GM12865 (cell line): ENCODE measurements around the gene MEGF9.
"Not testable (repeated sequence)": the region's sequence is repeated elsewhere in the genome, so short reads cannot be mapped to it uniquely, and the experiment has no call there.

ENCODE experiments used
- DNase-seq: peaks from one replicate; pipeline ENCODE4 v3.0.0; 2010; ENCODE audit warnings: low read depth
- H3K4me3 ChIP-seq: 2 replicates; pipeline ENCODE4 v1.5.1; 2011; ENCODE audit warnings: mild to moderate bottlenecking, low read depth, low read length, control low read depth
- TF ChIP-seq, protein P1 (sequence below): IDR thresholded peaks from 2 replicates; pipeline ENCODE4 v1.5.1; 2011; ENCODE audit warnings: low read length, control low read depth, low read depth, inconsistent platforms; ENCODE audit not compliant: insufficient read depth; ENCODE audit errors: missing control alignments

Gene MEGF9

GRCh38 chr9:120562861-120563443 lies 151.3 kb downstream of the MEGF9 start:
- TF ChIP-seq, protein P1, sequence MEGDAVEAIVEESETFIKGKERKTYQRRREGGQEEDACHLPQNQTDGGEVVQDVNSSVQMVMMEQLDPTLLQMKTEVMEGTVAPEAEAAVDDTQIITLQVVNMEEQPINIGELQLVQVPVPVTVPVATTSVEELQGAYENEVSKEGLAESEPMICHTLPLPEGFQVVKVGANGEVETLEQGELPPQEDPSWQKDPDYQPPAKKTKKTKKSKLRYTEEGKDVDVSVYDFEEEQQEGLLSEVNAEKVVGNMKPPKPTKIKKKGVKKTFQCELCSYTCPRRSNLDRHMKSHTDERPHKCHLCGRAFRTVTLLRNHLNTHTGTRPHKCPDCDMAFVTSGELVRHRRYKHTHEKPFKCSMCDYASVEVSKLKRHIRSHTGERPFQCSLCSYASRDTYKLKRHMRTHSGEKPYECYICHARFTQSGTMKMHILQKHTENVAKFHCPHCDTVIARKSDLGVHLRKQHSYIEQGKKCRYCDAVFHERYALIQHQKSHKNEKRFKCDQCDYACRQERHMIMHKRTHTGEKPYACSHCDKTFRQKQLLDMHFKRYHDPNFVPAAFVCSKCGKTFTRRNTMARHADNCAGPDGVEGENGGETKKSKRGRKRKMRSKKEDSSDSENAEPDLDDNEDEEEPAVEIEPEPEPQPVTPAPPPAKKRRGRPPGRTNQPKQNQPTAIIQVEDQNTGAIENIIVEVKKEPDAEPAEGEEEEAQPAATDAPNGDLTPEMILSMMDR = no peak
- no peak for DNase-seq
- H3K4me3 ChIP-seq = no peak overlapping the region

GRCh38 chr9:120561709-120562108 lies 152.6 kb downstream of the MEGF9 start:
- TF ChIP-seq, protein P1 = no peak
- DNase-seq = no peak
- no peak overlapping the region for H3K4me3 ChIP-seq

GRCh38 chr9:120559546-120559945 lies 154.7 kb downstream of the MEGF9 start:
- H3K4me3 ChIP-seq = no peak overlapping the region
- no peak for DNase-seq
- TF ChIP-seq, protein P1 = no peak

DNA sequence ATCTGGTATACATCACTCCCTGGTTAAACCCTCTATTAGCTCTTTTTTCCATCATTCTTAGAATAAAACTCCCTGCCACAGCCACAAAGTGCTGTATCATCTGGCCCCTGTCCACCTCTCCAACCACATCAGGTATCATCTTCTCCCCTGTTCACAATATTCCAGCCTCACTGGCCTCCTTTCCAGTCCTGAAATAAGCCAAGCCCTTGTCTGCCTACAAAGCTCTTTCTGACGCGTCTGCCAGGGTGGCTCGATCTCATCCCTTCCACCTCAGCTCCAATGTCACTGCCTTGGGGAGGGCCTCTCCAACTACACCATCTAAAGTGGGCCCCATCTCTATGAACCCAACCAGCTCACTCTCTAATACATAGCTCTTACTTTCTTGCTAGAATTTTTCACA lies 155.8 kb downstream of the MEGF9 start:
- DNase-seq = no peak
- TF ChIP-seq, protein P1 = no peak
- H3K4me3 ChIP-seq = no peak overlapping the region

GRCh38 chr9:120557205-120557604 lies 157.1 kb downstream of the MEGF9 start:
- TF ChIP-seq, protein P1 = no peak
- H3K4me3 ChIP-seq = no peak overlapping the region
- DNase-seq = no peak

DNA sequence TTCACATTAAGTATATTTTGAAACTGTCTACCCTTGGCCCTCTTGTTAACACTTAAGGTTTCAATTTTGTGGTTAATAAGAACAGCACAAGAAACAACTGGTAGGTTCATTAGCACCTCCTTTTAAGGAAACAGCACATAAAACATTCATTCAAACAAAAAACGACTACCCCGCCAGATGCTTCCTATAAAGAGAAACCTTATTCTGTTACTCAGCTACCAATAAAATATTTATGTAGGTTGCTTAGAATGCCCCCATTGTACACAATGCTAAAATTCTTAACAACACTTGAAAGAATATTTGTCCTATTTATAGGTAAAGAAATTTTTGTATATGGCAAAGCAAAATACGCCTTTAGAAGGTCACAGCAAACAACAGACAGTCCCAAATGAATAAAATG lies 157.5 kb downstream of the MEGF9 start:
- no peak overlapping the region for H3K4me3 ChIP-seq
- TF ChIP-seq, protein P1 = no peak

DNA sequence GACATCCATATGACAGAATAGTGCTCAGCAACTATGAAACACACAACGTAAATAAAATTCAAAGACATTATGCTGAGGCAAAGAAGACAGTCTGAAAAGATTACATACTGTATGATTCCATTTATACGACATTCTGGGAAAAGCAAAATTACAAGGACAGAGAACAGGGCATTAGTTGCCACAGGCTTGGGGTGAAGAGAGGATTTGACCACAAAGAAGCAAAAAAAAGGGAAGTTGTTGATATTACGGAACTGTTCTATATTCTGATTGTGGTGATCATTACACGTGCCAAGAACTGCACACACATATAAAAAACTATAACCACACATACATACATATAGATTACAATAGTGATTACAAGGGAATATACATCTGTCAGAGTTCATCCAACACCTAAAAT lies 158.4 kb downstream of the MEGF9 start:
- TF ChIP-seq, protein P1 = no peak
- DNase-seq = no peak
- no peak overlapping the region for H3K4me3 ChIP-seq

More for the DNA sequence above, 157.5 kb downstream of the MEGF9 start:
- no peak for DNase-seq

DNA sequence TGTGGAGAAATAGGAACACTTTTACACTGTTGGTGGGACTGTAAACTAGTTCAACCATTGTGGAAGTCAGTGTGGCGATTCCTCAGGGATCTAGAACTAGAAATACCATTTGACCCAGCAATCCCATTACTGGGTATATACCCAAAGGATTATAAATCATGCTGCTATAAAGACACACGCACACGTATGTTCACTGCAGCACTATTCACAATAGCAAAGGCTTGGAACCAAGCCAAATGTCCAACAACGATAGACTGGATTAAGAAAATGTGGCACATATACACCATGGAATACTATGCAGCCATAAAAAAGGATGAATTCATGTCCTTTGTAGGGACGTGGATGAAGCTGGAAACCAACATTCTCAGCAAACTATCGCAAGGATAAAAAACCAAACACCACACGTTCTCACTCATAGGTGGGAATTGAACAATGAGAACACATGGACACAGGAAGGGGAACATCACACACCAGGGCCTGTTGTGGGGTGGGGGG lies 162.0 kb downstream of the MEGF9 start:
- DNase-seq, H3K4me3 ChIP-seq: not testable (repeated sequence)
